ENCODE data around the gene HEXB.

DNA sequence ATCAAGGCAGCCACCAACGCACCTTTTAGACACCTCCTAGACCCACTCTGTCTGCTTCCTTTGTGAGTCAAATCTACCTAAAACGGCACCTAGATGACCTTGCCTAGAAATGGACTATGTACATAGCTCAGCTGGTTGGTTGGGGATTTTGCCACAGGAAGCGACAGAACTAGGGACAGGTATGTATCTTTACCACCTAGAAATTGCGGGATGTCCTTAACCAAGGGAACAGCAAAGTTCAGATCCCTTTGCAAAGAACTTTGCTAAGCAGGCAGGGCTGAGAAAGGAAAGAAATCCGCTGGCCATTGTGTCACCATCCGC is 42.5 kb upstream of the HEXB start:
- TF ChIP-seq EZH2 (IDR thresholded peaks at IDR 0.05; ENCODE audit: low read length, missing control alignments) (no peak), CTCF (conservative IDR thresholded peaks at IDR 0.05 in 1 of 2, IDR thresholded peaks at IDR 0.05 in 1 of 2; ENCODE audit: low read depth in 1 of 2, low read length in 2 of 2) (no peak)
